Type B pancreatic cell (in vitro differentiated cells): ENCODE data around the gene CARD11. TPM values are rescaled to one million over a fixed set of nuclear protein-coding genes. Genes with fewer than 3 reads are reported as not detected.

Experiments
- DNase-seq: peaks from one replicate; pipeline ENCODE4 v3.0.0; 2021; ENCODE audit warnings: mixed read lengths; ENCODE audit not compliant: unreplicated experiment; ENCODE audit errors: extremely low spot score
- H3K27ac Mint-ChIP-seq: 2 replicates; pipeline ENCODE4 v1.8.0; 2021; ENCODE audit warnings: mild to moderate bottlenecking, mixed read lengths
- H3K27me3 Mint-ChIP-seq: 2 replicates; pipeline ENCODE4 v1.8.0; 2021; ENCODE audit warnings: mixed read lengths
- H3K36me3 Mint-ChIP-seq: 2 replicates; pipeline ENCODE4 v1.8.0; 2021; ENCODE audit warnings: mixed read lengths
- H3K4me1 Mint-ChIP-seq: one replicate; pipeline ENCODE4 v1.8.0; 2021; ENCODE audit warnings: mixed read lengths; ENCODE audit not compliant: unreplicated experiment
- H3K4me3 Mint-ChIP-seq: 2 replicates; pipeline ENCODE4 v1.8.0; 2021; ENCODE audit warnings: mild to moderate bottlenecking, mixed read lengths
- H3K9me3 Mint-ChIP-seq: 2 replicates; pipeline ENCODE4 v1.8.0; 2021; ENCODE audit warnings: mixed read lengths
- total RNA-seq: library from RNA; stranded (reverse); gene quantifications from 2 replicates; pipeline ENCODE4 v1.2.1, GENCODE V29; 2021; ENCODE audit warnings: low replicate concordance
- TF ChIP-seq, protein P1 (sequence below): fragments of 200-600 bp; sonication (generic); conservative IDR thresholded peaks from 2 replicates; pipeline ENCODE4 v1.5.0; 2021; ENCODE audit warnings: antibody characterized with exemption, mild to moderate bottlenecking

CARD11 gene
- total RNA-seq, 1 donor from 2014 or later: 11.6 TPM

DNA sequence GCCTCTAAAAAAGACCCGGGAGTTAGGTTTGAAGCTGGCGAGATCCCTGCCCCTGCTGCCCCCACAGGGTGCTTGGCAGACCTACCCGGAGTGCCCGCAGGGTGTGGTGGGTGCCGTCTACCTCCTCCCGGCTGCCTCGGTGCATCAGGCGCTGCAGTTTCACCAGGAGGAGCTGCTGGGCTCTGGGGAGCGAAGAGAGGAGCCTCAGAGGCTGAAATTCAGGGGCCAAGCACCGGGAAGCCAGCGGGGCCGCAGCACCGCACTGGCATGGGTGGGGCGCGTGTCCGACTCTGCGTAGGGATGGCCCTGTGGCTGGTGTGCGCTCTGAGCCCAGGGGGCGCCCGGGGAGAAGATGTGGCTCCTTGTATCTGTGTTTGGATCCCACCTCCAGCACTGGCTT is 125.3 kb downstream of the CARD11 start:
- peaks cover 4% of the 10 kb centered on the region for H3K27me3 Mint-ChIP-seq
- H3K4me3 Mint-ChIP-seq: no peak overlapping the region
- peaks cover 18% of the 10 kb centered on the region for H3K36me3 Mint-ChIP-seq
- no peak for DNase-seq
- no peak overlapping the region for H3K27ac Mint-ChIP-seq
- TF ChIP-seq, protein P1, sequence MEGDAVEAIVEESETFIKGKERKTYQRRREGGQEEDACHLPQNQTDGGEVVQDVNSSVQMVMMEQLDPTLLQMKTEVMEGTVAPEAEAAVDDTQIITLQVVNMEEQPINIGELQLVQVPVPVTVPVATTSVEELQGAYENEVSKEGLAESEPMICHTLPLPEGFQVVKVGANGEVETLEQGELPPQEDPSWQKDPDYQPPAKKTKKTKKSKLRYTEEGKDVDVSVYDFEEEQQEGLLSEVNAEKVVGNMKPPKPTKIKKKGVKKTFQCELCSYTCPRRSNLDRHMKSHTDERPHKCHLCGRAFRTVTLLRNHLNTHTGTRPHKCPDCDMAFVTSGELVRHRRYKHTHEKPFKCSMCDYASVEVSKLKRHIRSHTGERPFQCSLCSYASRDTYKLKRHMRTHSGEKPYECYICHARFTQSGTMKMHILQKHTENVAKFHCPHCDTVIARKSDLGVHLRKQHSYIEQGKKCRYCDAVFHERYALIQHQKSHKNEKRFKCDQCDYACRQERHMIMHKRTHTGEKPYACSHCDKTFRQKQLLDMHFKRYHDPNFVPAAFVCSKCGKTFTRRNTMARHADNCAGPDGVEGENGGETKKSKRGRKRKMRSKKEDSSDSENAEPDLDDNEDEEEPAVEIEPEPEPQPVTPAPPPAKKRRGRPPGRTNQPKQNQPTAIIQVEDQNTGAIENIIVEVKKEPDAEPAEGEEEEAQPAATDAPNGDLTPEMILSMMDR: no peak
- peaks cover 8% of the 10 kb centered on the region for H3K9me3 Mint-ChIP-seq
- peaks cover 9% of the 10 kb centered on the region for H3K4me1 Mint-ChIP-seq

DNA sequence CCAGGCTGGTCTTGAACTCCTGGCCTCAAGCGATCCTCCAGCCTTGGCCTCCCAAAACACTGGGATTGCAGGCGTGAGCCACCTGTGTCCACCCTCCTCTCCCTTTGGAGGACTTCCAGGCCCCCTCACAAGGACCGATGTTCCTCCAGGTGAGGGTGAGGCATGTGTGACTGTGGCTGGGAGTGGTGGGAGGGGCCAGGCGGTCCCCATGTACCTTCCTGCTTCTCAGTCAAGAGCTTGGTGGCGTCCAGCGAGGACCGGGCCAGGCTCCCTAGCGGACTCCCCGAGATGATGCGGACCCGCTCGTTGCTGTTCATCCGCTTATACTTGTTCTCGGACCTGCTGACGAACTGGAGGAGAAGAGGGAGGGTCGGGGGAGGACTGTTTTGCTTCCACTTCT is 128.6 kb downstream of the CARD11 start:
- Mint-ChIP-seq H3K4me1 (no peaks in the 10 kb centered on the region), H3K36me3 (peaks cover 11% of the 10 kb centered on the region), H3K4me3 (no peak overlapping the region), H3K9me3 (no peaks in the 10 kb centered on the region), H3K27ac (no peak overlapping the region), H3K27me3 (peaks cover 4% of the 10 kb centered on the region)
- no peak for DNase-seq
- TF ChIP-seq, protein P1: no peak

- no peaks in the 10 kb centered on the region for H3K9me3 Mint-ChIP-seq
- TF ChIP-seq, protein P1: no peak
- H3K27me3 Mint-ChIP-seq: peaks cover 4% of the 10 kb centered on the region
- no peak overlapping the region for H3K27ac Mint-ChIP-seq
- no peak for DNase-seq
- H3K36me3 Mint-ChIP-seq: peaks cover 7% of the 10 kb centered on the region
- no peak overlapping the region for H3K4me3 Mint-ChIP-seq
- no peaks in the 10 kb centered on the region for H3K4me1 Mint-ChIP-seq
Measured at GRCh38 chr7:2913760-2914387, 129.8 kb downstream of the CARD11 start.

- TF ChIP-seq, protein P1: no peak
- H3K9me3 Mint-ChIP-seq: no peaks in the 10 kb centered on the region
- H3K4me1 Mint-ChIP-seq: no peaks in the 10 kb centered on the region
- H3K4me3 Mint-ChIP-seq: no peak overlapping the region
- H3K36me3 Mint-ChIP-seq: peaks cover 7% of the 10 kb centered on the region
- DNase-seq: no peak
- peaks cover 4% of the 10 kb centered on the region for H3K27me3 Mint-ChIP-seq
- H3K27ac Mint-ChIP-seq: no peak overlapping the region
Measured at GRCh38 chr7:2912684-2913439, 130.8 kb downstream of the CARD11 start.

- no peak for DNase-seq
- no peak overlapping the region for H3K27ac Mint-ChIP-seq
- no peaks in the 10 kb centered on the region for H3K4me1 Mint-ChIP-seq
- no peaks in the 10 kb centered on the region for H3K9me3 Mint-ChIP-seq
- no peaks in the 10 kb centered on the region for H3K27me3 Mint-ChIP-seq
- peaks cover under 1% of the 10 kb centered on the region for H3K36me3 Mint-ChIP-seq
- TF ChIP-seq, protein P1: no peak
- H3K4me3 Mint-ChIP-seq: no peak overlapping the region
Measured at GRCh38 chr7:2911466-2911865, 132.2 kb downstream of the CARD11 start.
